GM12891 (cell line): ENCODE data around the gene RNF13.

Experiments
- DNase-seq: peaks from one replicate; pipeline ENCODE4 v3.0.0; 2011; ENCODE audit warnings: low spot score; ENCODE audit not compliant: insufficient read length
- FAIRE-seq: peaks from 2 replicates; lab custom pipeline; 2011; peaks lifted over from hg19 to GRCh38; lab: Jason Lieb, UNC
- PAX5 ChIP-seq: IDR thresholded peaks from 2 replicates; pipeline ENCODE4 v1.6.1; 2011; ENCODE audit warnings: low read length, moderate library complexity, mild to moderate bottlenecking; ENCODE audit not compliant: insufficient read depth, severe bottlenecking
- POLR2A ChIP-seq: IDR thresholded peaks from 2 replicates; pipeline ENCODE4 v1.6.1; 2011; ENCODE audit warnings: low read depth, low read length, control low read depth
- POLR2AphosphoS5 ChIP-seq: IDR thresholded peaks from 2 replicates; pipeline ENCODE4 v1.6.1; 2011; ENCODE audit warnings: low read depth, low read length, control low read depth
- POU2F2 ChIP-seq: IDR thresholded peaks from 2 replicates; pipeline ENCODE4 v1.6.1; 2011; ENCODE audit warnings: low read depth, mild to moderate bottlenecking, control low read depth, low read length, moderate library complexity
- SPI1 ChIP-seq: IDR thresholded peaks from 2 replicates; pipeline ENCODE4 v1.6.1; 2011; ENCODE audit warnings: low read depth, low read length, control low read depth
- TAF1 ChIP-seq: IDR thresholded peaks from 2 replicates; pipeline ENCODE4 v1.6.1; 2011; ENCODE audit warnings: low read depth, low read length, control low read depth

The RNF13 gene

DNA sequence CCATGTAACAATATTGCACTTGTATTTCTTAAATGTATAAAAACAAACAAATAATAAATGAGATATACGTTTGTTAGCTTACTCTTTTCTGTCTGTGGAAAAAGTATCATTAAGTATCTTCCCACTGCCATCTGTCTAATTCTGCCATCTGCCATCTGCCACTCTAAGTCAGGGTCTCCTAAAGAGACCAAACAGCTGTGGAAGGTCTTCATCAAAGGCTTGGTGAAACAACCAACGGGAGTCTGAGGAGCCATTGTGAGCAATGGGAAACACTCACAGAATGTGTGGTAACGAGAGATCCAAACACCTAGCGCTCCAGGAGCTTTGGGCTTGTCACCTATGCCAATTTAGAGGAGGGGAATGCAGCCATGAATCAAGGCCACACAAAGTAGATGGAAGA is 186.4 kb downstream of the RNF13 start:
- DNase-seq (no peak), FAIRE-seq (no peak)
- TF ChIP-seq POU2F2 = no peak
- no peak for TF ChIP-seq PAX5
- TF ChIP-seq SPI1 = no peak
- TF ChIP-seq POLR2A = no peak
- TF ChIP-seq POLR2AphosphoS5 = no peak

DNA sequence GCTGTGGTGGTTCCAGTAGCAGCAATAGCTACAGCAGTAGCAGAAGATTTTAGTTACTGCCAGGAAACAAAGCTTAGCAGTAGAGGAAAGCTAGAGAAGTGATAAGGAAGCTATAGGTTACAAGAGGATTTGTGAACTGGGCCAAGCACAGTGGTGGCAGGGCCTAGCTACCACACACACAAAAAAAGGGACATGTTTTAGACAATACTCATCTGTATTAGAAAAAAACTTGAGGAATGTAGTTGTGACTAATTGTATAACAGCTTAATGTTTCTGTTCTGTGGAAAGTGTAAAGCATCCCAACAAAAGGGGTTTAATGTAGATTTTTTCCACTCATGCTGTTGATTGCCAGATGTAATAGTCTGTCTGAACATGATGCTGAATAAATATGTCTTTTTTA is 187.6 kb downstream of the RNF13 start:
- TF ChIP-seq POU2F2 = no peak
- TF ChIP-seq SPI1 = no peak
- no peak for TF ChIP-seq PAX5
- TF ChIP-seq POLR2A = no peak
- TF ChIP-seq TAF1 = no peak
- TF ChIP-seq POLR2AphosphoS5 = no peak
- no peak for DNase-seq
- FAIRE-seq = no peak

DNA sequence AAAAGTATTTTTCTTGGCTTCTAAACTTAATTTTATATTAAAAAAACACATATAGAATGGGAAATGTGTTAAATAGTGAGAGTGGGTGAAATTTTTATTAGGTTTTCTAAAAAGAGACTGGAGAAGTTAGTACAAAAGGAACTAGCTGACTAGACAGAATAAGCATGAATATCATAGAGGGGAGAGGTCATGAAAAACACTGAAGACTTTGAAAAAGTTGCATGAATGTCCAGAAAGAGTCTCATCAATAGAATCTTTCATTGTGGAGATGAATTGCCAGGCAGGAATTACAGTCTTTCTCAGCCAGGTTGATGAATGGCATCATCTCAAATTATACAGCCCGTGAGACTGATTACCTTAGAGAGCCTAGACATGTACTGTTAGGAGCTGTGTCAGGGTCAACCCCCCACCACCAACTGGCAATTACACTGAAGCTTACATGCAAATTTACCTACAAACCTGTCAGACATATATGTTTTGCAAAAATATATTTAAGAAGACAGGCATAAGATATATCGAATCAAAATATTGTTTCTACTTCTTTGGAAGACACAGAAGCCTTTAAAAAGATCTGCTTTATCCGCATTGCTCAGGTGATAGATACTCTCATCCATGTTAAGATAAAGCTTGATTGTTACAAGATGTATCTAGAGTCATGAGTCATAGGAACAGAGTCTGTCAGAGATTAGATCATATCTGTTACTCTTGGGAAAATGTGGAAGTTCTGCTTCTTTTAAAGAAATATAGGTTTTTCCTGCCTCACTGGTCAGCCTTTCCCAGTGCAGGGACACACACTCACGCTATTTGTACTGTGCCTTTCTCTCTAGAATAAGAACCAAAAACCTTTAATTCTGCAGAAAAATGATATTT is 192.5 kb downstream of the RNF13 start:
- FAIRE-seq (no peak), DNase-seq (no peak)
- no peak for TF ChIP-seq TAF1
- TF ChIP-seq PAX5 = no peak
- TF ChIP-seq POLR2A = no peak
- TF ChIP-seq POU2F2 = no peak
- no peak for TF ChIP-seq SPI1
- no peak for TF ChIP-seq POLR2AphosphoS5

DNA sequence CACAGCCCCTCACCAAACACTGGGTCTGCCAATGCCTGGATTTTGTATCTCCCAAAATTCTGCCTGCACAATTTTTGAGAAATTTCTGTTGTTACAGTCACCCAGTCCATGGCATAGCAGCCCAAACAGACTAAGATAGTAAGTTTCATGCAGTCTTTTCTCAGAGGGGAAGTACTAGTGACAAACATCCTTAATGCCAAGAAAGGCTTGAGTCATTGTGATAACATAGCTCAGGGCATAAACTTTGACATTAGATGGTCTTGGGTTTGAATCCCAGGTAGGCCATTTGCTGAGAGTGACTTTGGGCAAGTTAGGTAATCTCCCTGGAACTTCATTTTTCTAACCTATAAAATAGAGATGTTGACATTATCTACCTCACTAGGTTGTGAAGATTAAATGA is 193.8 kb downstream of the RNF13 start:
- DNase-seq = no peak
- TF ChIP-seq TAF1 (no peak), SPI1 (no peak), POU2F2 (no peak), POLR2AphosphoS5 (no peak), POLR2A (no peak), PAX5 (no peak)
- no peak for FAIRE-seq
